Ishikawa (cell line): ENCODE data around the gene SACS.

Experiments used
- CEBPB ChIP-seq: IDR thresholded peaks from 2 replicates; pipeline ENCODE4 v1.6.1; 2012
- CREB1 ChIP-seq: IDR thresholded peaks from 2 replicates; pipeline ENCODE4 v1.6.1; 2012; ENCODE audit warnings: low read depth
- EGR1 ChIP-seq: IDR thresholded peaks from 2 replicates; pipeline ENCODE4 v1.6.1; 2012
- EP300 ChIP-seq: IDR thresholded peaks from 2 replicates; pipeline ENCODE4 v1.6.1; 2012; ENCODE audit warnings: borderline replicate concordance
- FOXM1 ChIP-seq: IDR thresholded peaks from 2 replicates; pipeline ENCODE4 v1.6.1; 2012; ENCODE audit warnings: low read depth, borderline replicate concordance
- MAX ChIP-seq: IDR thresholded peaks from 2 replicates; pipeline ENCODE4 v1.6.1; 2012
- NFIC ChIP-seq: IDR thresholded peaks from 2 replicates; pipeline ENCODE4 v1.6.1; 2012
- RAD21 ChIP-seq: IDR thresholded peaks from 2 replicates; pipeline ENCODE4 v1.6.1; 2012; ENCODE audit warnings: low read depth
- REST ChIP-seq: IDR thresholded peaks from 2 replicates; pipeline ENCODE4 v1.6.1; 2012; ENCODE audit warnings: low read depth, mild to moderate bottlenecking
- TAF1 ChIP-seq: IDR thresholded peaks from 2 replicates; pipeline ENCODE4 v1.6.1; 2012; ENCODE audit warnings: low read depth, mild to moderate bottlenecking
- TCF12 ChIP-seq: IDR thresholded peaks from 2 replicates; pipeline ENCODE4 v1.6.1; 2012; ENCODE audit warnings: low read depth
- TEAD4 ChIP-seq: IDR thresholded peaks from 2 replicates; pipeline ENCODE4 v1.6.1; 2012
- USF1 ChIP-seq: IDR thresholded peaks from 2 replicates; pipeline ENCODE4 v1.6.1; 2012
- YY1 ChIP-seq: IDR thresholded peaks from 2 replicates; pipeline ENCODE4 v1.6.1; 2012; ENCODE audit warnings: low read depth
- ZBTB7A ChIP-seq: IDR thresholded peaks from 2 replicates; pipeline ENCODE4 v1.6.1; 2012; ENCODE audit warnings: low read depth

SACS gene

GRCh38 chr13:23372264-23372906 lies 61.1 kb downstream of the SACS start:
- no peak for TF ChIP-seq REST
- TF ChIP-seq EGR1: no peak
- no peak for TF ChIP-seq ZBTB7A
- no peak for TF ChIP-seq TAF1
- no peak for TF ChIP-seq TEAD4
- TF ChIP-seq YY1: no peak
- no peak for TF ChIP-seq EP300
- TF ChIP-seq FOXM1: no peak
- no peak for TF ChIP-seq RAD21
- TF ChIP-seq USF1: no peak
- TF ChIP-seq TCF12: no peak
- no peak for TF ChIP-seq NFIC
- no peak for TF ChIP-seq MAX

GRCh38 chr13:23367907-23368306 lies 65.6 kb downstream of the SACS start:
- TF ChIP-seq FOXM1: no peak
- no peak for TF ChIP-seq EGR1
- TF ChIP-seq YY1: no peak
- TF ChIP-seq TCF12: no peak
- TF ChIP-seq NFIC: no peak
- TF ChIP-seq USF1: no peak
- TF ChIP-seq TEAD4: no peak
- no peak for TF ChIP-seq REST
- TF ChIP-seq TAF1: no peak
- TF ChIP-seq MAX: no peak
- no peak for TF ChIP-seq CREB1
- no peak for TF ChIP-seq RAD21
- TF ChIP-seq ZBTB7A: no peak
- no peak for TF ChIP-seq EP300
- TF ChIP-seq CEBPB: no peak

- TF ChIP-seq TAF1 (no peak), TEAD4 (no peak), YY1 (no peak), MAX (no peak)
Observed at GRCh38 chr13:23365652-23366051, 67.8 kb downstream of the SACS start.

GRCh38 chr13:23359882-23360281 lies 73.6 kb downstream of the SACS start:
- TF ChIP-seq FOXM1 (no peak), RAD21 (no peak), EGR1 (no peak), TCF12 (no peak), TEAD4 (no peak), USF1 (no peak), MAX (no peak), CEBPB (no peak), CREB1 (no peak), NFIC (no peak), YY1 (no peak), ZBTB7A (no peak), EP300 (no peak), REST (no peak), TAF1 (no peak)
